ENCODE data around the gene FBXL14. TPM values are rescaled to one million over a fixed set of nuclear protein-coding genes. Genes with fewer than 3 reads are reported as not detected.

Gene FBXL14
- total and polyA plus RNA-seq, 2 of the 13 experiments (the other 11 are each of a cell fraction or from before 2014, with no cell fraction given) = 7.0 to 7.4 TPM

DNA sequence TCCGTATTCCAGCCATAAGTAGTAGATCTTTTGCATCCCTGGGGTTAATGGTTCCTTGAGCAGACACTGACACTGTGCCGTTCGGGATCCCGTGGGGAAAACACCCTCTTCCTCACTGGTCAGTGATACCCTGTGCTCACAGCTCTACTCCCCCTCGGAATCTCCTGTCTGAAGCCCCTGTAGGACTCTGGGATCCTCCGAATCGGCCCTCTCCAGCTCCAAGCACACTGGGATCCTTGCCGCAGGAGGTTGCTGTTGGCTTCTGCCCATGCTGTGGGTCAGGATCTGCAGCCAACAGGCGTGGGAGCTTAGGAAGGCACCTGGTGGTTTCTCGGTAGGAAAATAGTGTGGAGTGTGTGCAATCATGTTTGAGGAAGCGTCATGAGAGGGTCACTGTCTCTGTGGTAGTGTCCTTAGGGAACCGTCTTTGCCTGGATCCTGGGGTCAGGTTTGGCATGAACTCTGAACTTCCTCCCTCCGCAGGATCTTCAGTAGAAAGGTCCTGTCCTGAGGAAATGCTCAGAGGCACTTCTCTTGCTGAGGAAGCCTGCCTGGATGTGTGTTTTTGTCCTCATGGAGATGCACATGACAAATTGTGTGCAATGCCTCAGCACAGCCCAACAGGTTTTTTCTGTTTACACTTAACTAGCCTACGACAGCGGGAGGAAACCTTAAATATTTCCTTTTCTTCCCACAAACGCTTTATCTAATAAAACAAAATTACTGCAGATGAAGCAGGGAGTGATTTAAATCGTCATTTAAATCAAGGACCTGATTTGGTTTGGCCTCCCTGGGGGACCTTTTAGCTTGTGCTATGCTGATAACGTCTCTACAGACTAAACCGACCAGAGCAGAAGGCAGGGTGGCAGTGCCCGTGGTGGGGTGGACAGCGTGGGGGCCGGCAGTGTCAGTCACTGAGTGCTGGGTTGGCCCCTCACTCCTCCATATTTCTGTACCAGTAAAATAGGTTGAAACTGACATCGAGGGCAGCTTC is 18.7 kb downstream of the FBXL14 start (continued):
- TF ChIP-seq, protein P1, sequence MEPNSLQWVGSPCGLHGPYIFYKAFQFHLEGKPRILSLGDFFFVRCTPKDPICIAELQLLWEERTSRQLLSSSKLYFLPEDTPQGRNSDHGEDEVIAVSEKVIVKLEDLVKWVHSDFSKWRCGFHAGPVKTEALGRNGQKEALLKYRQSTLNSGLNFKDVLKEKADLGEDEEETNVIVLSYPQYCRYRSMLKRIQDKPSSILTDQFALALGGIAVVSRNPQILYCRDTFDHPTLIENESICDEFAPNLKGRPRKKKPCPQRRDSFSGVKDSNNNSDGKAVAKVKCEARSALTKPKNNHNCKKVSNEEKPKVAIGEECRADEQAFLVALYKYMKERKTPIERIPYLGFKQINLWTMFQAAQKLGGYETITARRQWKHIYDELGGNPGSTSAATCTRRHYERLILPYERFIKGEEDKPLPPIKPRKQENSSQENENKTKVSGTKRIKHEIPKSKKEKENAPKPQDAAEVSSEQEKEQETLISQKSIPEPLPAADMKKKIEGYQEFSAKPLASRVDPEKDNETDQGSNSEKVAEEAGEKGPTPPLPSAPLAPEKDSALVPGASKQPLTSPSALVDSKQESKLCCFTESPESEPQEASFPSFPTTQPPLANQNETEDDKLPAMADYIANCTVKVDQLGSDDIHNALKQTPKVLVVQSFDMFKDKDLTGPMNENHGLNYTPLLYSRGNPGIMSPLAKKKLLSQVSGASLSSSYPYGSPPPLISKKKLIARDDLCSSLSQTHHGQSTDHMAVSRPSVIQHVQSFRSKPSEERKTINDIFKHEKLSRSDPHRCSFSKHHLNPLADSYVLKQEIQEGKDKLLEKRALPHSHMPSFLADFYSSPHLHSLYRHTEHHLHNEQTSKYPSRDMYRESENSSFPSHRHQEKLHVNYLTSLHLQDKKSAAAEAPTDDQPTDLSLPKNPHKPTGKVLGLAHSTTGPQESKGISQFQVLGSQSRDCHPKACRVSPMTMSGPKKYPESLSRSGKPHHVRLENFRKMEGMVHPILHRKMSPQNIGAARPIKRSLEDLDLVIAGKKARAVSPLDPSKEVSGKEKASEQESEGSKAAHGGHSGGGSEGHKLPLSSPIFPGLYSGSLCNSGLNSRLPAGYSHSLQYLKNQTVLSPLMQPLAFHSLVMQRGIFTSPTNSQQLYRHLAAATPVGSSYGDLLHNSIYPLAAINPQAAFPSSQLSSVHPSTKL (CRISPR knock-in tag; IDR thresholded peaks at IDR 0.05) = no peak
- TF ChIP-seq HOXD1 (CRISPR knock-in tag; IDR thresholded peaks at IDR 0.05) (no peak), NPAS2 (CRISPR knock-in tag; IDR thresholded peaks at IDR 0.05; ENCODE audit: borderline replicate concordance) (no peak), SP4 (CRISPR knock-in tag; IDR thresholded peaks at IDR 0.05) (no peak), NRL (CRISPR knock-in tag; IDR thresholded peaks at IDR 0.05; ENCODE audit: borderline replicate concordance) (no peak), ZNF205 (CRISPR knock-in tag; IDR thresholded peaks at IDR 0.05) (no peak), TEAD3 (CRISPR knock-in tag; optimal IDR thresholded peaks at IDR 0.05; ENCODE audit: borderline replicate concordance) (no peak), ZNF383 (CRISPR knock-in tag; IDR thresholded peaks at IDR 0.05; ENCODE audit: borderline replicate concordance) (no peak), KAT8 (CRISPR knock-in tag; IDR thresholded peaks at IDR 0.05) (no peak), ZNF256 (CRISPR knock-in tag; conservative IDR thresholded peaks at IDR 0.05) (no peak)

Data from HepG2 (cell line).